DOHH2 (cell line): Measurements from ENCODE around the gene RIMS1.

Source experiments
- H3F3A ChIP-seq: fragments of 200-600 bp; sonication (generic), shearing (Covaris generic); 2 replicates; pipeline ENCODE4 v1.6.0; 2016; ENCODE audit warnings: antibody characterized with exemption, mild to moderate bottlenecking; ENCODE audit not compliant: control insufficient read depth, insufficient read depth
- H3K27ac ChIP-seq: fragments of 200-600 bp; sonication (generic); 2 replicates; pipeline ENCODE4 v1.5.1; 2014; ENCODE audit warnings: low read depth, mild to moderate bottlenecking, low read length, moderate library complexity
- H3K27me3 ChIP-seq: fragments of 200-600 bp; sonication (generic); 2 replicates; pipeline ENCODE4 v1.6.1; 2014; ENCODE audit warnings: mild to moderate bottlenecking, low read length, mixed read lengths; ENCODE audit not compliant: control insufficient read depth
- H3K36me3 ChIP-seq: fragments of 200-600 bp; sonication (generic); 2 replicates; pipeline ENCODE4 v1.6.1; 2014; ENCODE audit warnings: mild to moderate bottlenecking, low read length, moderate library complexity, mixed read lengths; ENCODE audit not compliant: control insufficient read depth
- H3K4me1 ChIP-seq: fragments of 200-600 bp; sonication (generic); 2 replicates; pipeline ENCODE4 v1.6.1; 2014; ENCODE audit warnings: mild to moderate bottlenecking, low read length, mixed read lengths; ENCODE audit not compliant: control insufficient read depth
- H3K4me2 ChIP-seq: fragments of 200-600 bp; sonication (generic); 2 replicates; pipeline ENCODE4 v1.6.0; 2014; ENCODE audit warnings: mild to moderate bottlenecking, low read length, moderate library complexity
- H3K4me3 ChIP-seq: fragments of 200-600 bp; sonication (generic); 2 replicates; pipeline ENCODE4 v1.5.1; 2014; ENCODE audit warnings: mild to moderate bottlenecking, low read length, mixed read lengths
- H3K79me2 ChIP-seq: fragments of 200-600 bp; sonication (generic); 2 replicates; pipeline ENCODE4 v1.6.1; 2014; ENCODE audit warnings: mild to moderate bottlenecking, low read length, mixed read lengths; ENCODE audit not compliant: control insufficient read depth
- H3K9me2 ChIP-seq: fragments of 200-600 bp; sonication (generic); replicated peaks from 2 replicates; pipeline ENCODE4 v1.6.1; 2014; ENCODE audit warnings: mild to moderate bottlenecking, low read length, mixed read lengths; ENCODE audit not compliant: control insufficient read depth
- H3K9me3 ChIP-seq: fragments of 200-600 bp; sonication (generic); 2 replicates; pipeline ENCODE4 v1.6.1; 2014; ENCODE audit warnings: antibody characterized with exemption, low read length, mixed read lengths; ENCODE audit not compliant: control insufficient read depth, insufficient read depth
- H4K20me1 ChIP-seq: fragments of 200-600 bp; sonication (generic); 2 replicates; pipeline ENCODE4 v1.6.0; 2014; ENCODE audit warnings: low read depth, mild to moderate bottlenecking, antibody characterized with exemption, low read length, moderate library complexity; ENCODE audit not compliant: control insufficient read depth, insufficient read depth
- EZH2phosphoT487 ChIP-seq: fragments of 200-600 bp; sonication (generic); IDR thresholded peaks from 2 replicates; pipeline ENCODE4 v1.6.1; 2017; ENCODE audit warnings: borderline replicate concordance, mild to moderate bottlenecking, antibody characterized with exemption, low read length, moderate library complexity, mixed read lengths
- TF ChIP-seq, protein P1 (sequence below): fragments of 200-600 bp; sonication (generic); IDR thresholded peaks from one replicate; pipeline ENCODE4 v1.5.1; 2014; ENCODE audit warnings: antibody characterized with exemption, mild to moderate bottlenecking, low read depth, low read length; ENCODE audit not compliant: poor library complexity, severe bottlenecking

The RIMS1 gene

DNA sequence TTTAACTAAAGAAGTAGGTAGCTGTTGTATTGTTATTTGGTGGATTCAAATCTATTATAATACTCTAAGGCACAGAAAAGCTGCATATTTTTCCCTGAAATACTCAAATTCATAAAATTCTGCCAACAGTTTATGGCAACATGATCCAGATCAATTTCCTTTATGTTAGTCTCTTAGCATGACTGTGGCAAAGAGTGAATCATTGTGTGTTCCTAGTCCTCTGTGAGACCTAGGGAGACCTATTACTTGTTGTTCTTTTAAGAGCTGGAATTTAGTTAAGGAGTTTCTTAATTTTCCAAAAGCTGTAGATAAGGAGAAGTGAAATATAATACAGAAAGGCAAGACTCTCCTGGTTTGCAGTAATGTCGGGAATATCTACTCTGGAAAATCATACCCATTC, 149.6 kb downstream of the RIMS1 start:
- Histone ChIP-seq H3K4me3 (no peak overlapping the region), H3K4me2 (no peak overlapping the region), H3K9me3 (no peaks in the 10 kb centered on the region), H3K36me3 (no peaks in the 10 kb centered on the region), H3K27ac (no peak overlapping the region), H3K4me1 (no peaks in the 10 kb centered on the region), H3F3A (no peaks in the 10 kb centered on the region), H4K20me1 (no peaks in the 10 kb centered on the region), H3K27me3 (no peaks in the 10 kb centered on the region), H3K79me2 (no peaks in the 10 kb centered on the region), H3K9me2 (no peaks in the 10 kb centered on the region)
- TF ChIP-seq EZH2phosphoT487, result no peak
- TF ChIP-seq, protein P1, sequence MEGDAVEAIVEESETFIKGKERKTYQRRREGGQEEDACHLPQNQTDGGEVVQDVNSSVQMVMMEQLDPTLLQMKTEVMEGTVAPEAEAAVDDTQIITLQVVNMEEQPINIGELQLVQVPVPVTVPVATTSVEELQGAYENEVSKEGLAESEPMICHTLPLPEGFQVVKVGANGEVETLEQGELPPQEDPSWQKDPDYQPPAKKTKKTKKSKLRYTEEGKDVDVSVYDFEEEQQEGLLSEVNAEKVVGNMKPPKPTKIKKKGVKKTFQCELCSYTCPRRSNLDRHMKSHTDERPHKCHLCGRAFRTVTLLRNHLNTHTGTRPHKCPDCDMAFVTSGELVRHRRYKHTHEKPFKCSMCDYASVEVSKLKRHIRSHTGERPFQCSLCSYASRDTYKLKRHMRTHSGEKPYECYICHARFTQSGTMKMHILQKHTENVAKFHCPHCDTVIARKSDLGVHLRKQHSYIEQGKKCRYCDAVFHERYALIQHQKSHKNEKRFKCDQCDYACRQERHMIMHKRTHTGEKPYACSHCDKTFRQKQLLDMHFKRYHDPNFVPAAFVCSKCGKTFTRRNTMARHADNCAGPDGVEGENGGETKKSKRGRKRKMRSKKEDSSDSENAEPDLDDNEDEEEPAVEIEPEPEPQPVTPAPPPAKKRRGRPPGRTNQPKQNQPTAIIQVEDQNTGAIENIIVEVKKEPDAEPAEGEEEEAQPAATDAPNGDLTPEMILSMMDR, result no peak

DNA sequence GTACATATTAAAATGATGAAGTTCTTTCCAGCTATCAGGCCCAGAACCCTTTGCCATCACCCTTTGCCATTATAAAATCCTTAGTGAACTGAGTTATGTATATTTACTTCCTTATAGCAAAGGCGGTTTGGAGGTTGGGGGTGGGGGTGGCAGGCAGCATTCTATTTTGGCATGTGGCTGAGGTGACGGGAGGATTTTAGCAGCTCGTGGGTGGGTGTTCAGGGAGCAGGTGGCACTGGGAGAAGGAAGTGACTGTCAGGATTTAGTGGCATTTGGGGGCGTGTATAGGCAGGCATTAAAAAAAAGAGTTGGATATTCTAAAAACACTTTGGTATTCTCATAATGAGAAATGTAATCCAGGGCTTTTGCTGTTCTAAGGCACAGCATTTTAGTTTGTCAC, 150.7 kb downstream of the RIMS1 start:
- Histone ChIP-seq H3K4me3 (no peak overlapping the region), H3K4me1 (no peaks in the 10 kb centered on the region), H3K9me3 (no peaks in the 10 kb centered on the region), H3F3A (no peaks in the 10 kb centered on the region), H3K4me2 (no peak overlapping the region), H3K36me3 (no peaks in the 10 kb centered on the region), H3K79me2 (no peaks in the 10 kb centered on the region), H3K9me2 (no peaks in the 10 kb centered on the region), H3K27ac (no peak overlapping the region), H3K27me3 (no peaks in the 10 kb centered on the region), H4K20me1 (no peaks in the 10 kb centered on the region)
- TF ChIP-seq EZH2phosphoT487, result no peak
- TF ChIP-seq, protein P1, result no peak

DNA sequence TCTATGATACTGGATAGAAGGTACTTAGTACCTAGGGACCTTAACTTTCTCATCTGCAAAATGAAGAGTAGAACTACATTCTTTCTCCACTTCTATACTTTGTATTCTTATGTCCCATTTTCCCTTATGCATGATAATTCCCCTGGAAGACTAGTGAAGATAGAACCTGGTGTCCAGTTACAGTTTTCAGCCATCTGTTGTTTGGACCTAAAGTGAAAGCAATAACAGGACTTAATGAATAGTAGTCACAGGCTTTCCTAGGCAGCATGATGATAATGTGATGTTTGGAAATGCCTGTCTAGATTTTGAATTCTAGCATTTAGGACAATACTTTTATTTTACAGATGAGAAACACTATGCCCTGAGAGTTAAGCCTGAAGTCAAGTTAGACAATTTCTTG, 153.8 kb downstream of the RIMS1 start:
- Histone ChIP-seq H3K27me3 (0 out of 2 replicates have a peak, but pooled peaks cover 3% of the 10 kb centered on the region), H3K4me1 (no peaks in the 10 kb centered on the region), H4K20me1 (no peaks in the 10 kb centered on the region), H3K36me3 (no peaks in the 10 kb centered on the region), H3K9me3 (no peaks in the 10 kb centered on the region), H3K27ac (no peak overlapping the region), H3K4me2 (no peak overlapping the region), H3K9me2 (no peaks in the 10 kb centered on the region), H3K79me2 (no peaks in the 10 kb centered on the region), H3K4me3 (no peak overlapping the region), H3F3A (no peaks in the 10 kb centered on the region)
- no peak for TF ChIP-seq EZH2phosphoT487
- TF ChIP-seq, protein P1, result no peak

DNA sequence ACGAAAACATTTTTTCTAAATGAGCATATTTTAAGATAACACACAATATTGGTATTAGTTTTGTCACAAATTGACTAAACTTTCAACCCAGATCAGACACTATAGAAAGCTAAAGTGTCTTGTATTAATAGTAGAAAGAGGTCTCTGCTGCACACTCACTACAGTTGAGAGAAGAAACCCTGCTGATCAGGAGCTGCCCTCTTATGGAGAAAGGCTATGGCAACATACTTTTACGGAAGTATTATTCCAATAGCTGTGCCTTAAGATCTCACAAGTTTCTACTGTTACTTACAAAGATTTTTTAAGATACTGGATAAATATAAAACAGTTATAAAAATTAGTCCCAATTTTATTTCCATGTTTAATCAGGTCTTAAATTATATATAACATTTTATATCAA, 155.7 kb downstream of the RIMS1 start:
- Histone ChIP-seq H3K9me2 (no peaks in the 10 kb centered on the region), H3K4me3 (no peak overlapping the region), H3K4me1 (no peaks in the 10 kb centered on the region), H3F3A (no peaks in the 10 kb centered on the region), H3K27me3 (peaks cover 5% of the 10 kb centered on the region; the same call in 1 of the 2 replicates), H3K36me3 (no peaks in the 10 kb centered on the region), H3K9me3 (no peaks in the 10 kb centered on the region), H3K4me2 (no peak overlapping the region), H4K20me1 (no peaks in the 10 kb centered on the region), H3K27ac (no peak overlapping the region), H3K79me2 (no peaks in the 10 kb centered on the region)
- TF ChIP-seq EZH2phosphoT487, result no peak
- TF ChIP-seq, protein P1, result no peak
